GM12801 (cell line): ENCODE data around the gene TRIM58.

Experiments
- CTCF ChIP-seq: IDR thresholded peaks from one replicate; pipeline ENCODE4 v1.5.1; 2011; ENCODE audit warnings: control low read depth; ENCODE audit not compliant: insufficient read length; ENCODE audit errors: extremely low read depth

TRIM58 gene

GRCh38 chr1:247857069-247857984, at the start of gene TRIM58:
TRIM58 (plus strand) TSS chr1:247857187; CDS start chr1:247857247, 60 bp downstream.
- no peak for TF ChIP-seq CTCF

GRCh38 chr1:247812637-247813036, 44.4 kb upstream of the TRIM58 start:
- TF ChIP-seq CTCF: no peak

GRCh38 chr1:247822060-247822459, 34.9 kb upstream of the TRIM58 start:
- TF ChIP-seq CTCF: no peak

GRCh38 chr1:247824023-247824422, 33.0 kb upstream of the TRIM58 start, which contains the start of gene OR14A16:
OR14A16 (minus strand) TSS chr1:247824119; CDS start chr1:247815729, 8,390 bp downstream.
- TF ChIP-seq CTCF: no peak

GRCh38 chr1:247825362-247825761, 31.6 kb upstream of the TRIM58 start:
- no peak for TF ChIP-seq CTCF

- TF ChIP-seq CTCF: no peak
Measured at GRCh38 chr1:247829656-247830055, 27.3 kb upstream of the TRIM58 start.

GRCh38 chr1:247833601-247834000, 23.4 kb upstream of the TRIM58 start:
- TF ChIP-seq CTCF: no peak
